Measurements from ENCODE around the gene PLIN5.

PLIN5 gene

GRCh38 chr19:4496304-4496703 lies 38.7 kb downstream of the PLIN5 start:
- Histone ChIP-seq H3K79me2 (ENCODE audit: low read length) (no peaks in the 10 kb centered on the region), H3K4me1 (ENCODE audit: low read length) (no peaks in the 10 kb centered on the region), H3F3A (ENCODE audit: insufficient read depth, low read length) (no peaks in the 10 kb centered on the region), H3K9me2 (replicated peaks; ENCODE audit: insufficient read depth, low read length) (no peaks in the 10 kb centered on the region), H3K4me2 (ENCODE audit: low read depth, low read length) (no peak overlapping the region), H3K4me3 (ENCODE audit: low read length) (no peak overlapping the region), H3K27me3 (replicated peaks; ENCODE audit: insufficient read depth, low read length) (no peaks in the 10 kb centered on the region), H4K20me1 (ENCODE audit: insufficient read depth, low read length) (no peaks in the 10 kb centered on the region), H3K9me3 (replicated peaks; ENCODE audit: insufficient read depth, low read length) (no peaks in the 10 kb centered on the region), H3K27ac (ENCODE audit: low read length) (no peak overlapping the region), H3K36me3 (replicated peaks; ENCODE audit: insufficient read depth, low read length) (no peaks in the 10 kb centered on the region), H3K9ac (ENCODE audit: low read length) (no peak overlapping the region), H2AFZ (ENCODE audit: low read length) (no peak overlapping the region)
- no peak for DNase-seq
- no peak for TF ChIP-seq CTCF (IDR thresholded peaks at IDR 0.05; ENCODE audit: low read length)
- TF ChIP-seq EZH2 (optimal IDR thresholded peaks at IDR 0.05; ENCODE audit: low read depth, low read length) = no peak
- TF ChIP-seq EZH2phosphoT487 (IDR thresholded peaks at IDR 0.05; ENCODE audit: low read length) = no peak

- H3K4me3 ChIP-seq (ENCODE audit: low read length) = no peak overlapping the region
- no peaks in the 10 kb centered on the region for H3K9me3 ChIP-seq (replicated peaks; ENCODE audit: insufficient read depth, low read length)
- TF ChIP-seq EZH2 (optimal IDR thresholded peaks at IDR 0.05; ENCODE audit: low read depth, low read length) (no peak), CTCF (IDR thresholded peaks at IDR 0.05; ENCODE audit: low read length) (no peak), EZH2phosphoT487 (IDR thresholded peaks at IDR 0.05; ENCODE audit: low read length) (no peak)
- no peaks in the 10 kb centered on the region for H3K79me2 ChIP-seq (ENCODE audit: low read length)
- no peak for DNase-seq
- no peak overlapping the region for H3K27ac ChIP-seq (ENCODE audit: low read length)
- no peak overlapping the region for H2AFZ ChIP-seq (ENCODE audit: low read length)
- no peaks in the 10 kb centered on the region for H3F3A ChIP-seq (ENCODE audit: insufficient read depth, low read length)
- no peaks in the 10 kb centered on the region for H3K9me2 ChIP-seq (replicated peaks; ENCODE audit: insufficient read depth, low read length)
- H3K4me1 ChIP-seq (ENCODE audit: low read length) = no peaks in the 10 kb centered on the region
- H3K36me3 ChIP-seq (replicated peaks; ENCODE audit: insufficient read depth, low read length) = no peaks in the 10 kb centered on the region
- H4K20me1 ChIP-seq (ENCODE audit: insufficient read depth, low read length) = no peaks in the 10 kb centered on the region
- no peaks in the 10 kb centered on the region for H3K27me3 ChIP-seq (replicated peaks; ENCODE audit: insufficient read depth, low read length)
- no peak overlapping the region for H3K4me2 ChIP-seq (ENCODE audit: low read depth, low read length)
- no peak overlapping the region for H3K9ac ChIP-seq (ENCODE audit: low read length)
These were observed 39.6 kb downstream of the PLIN5 start for GRCh38 chr19:4495471-4495870.

- Histone ChIP-seq H3K4me1 (ENCODE audit: low read length) (no peaks in the 10 kb centered on the region), H3K9me2 (replicated peaks; ENCODE audit: insufficient read depth, low read length) (no peaks in the 10 kb centered on the region), H3K4me2 (ENCODE audit: low read depth, low read length) (no peak overlapping the region), H3K27ac (ENCODE audit: low read length) (no peak overlapping the region), H3K79me2 (ENCODE audit: low read length) (no peaks in the 10 kb centered on the region), H3K27me3 (replicated peaks; ENCODE audit: insufficient read depth, low read length) (no peaks in the 10 kb centered on the region), H2AFZ (ENCODE audit: low read length) (no peak overlapping the region), H3K4me3 (ENCODE audit: low read length) (no peak overlapping the region), H3K36me3 (replicated peaks; ENCODE audit: insufficient read depth, low read length) (no peaks in the 10 kb centered on the region), H3K9ac (ENCODE audit: low read length) (no peak overlapping the region), H3F3A (ENCODE audit: insufficient read depth, low read length) (no peaks in the 10 kb centered on the region), H3K9me3 (replicated peaks; ENCODE audit: insufficient read depth, low read length) (no peaks in the 10 kb centered on the region), H4K20me1 (ENCODE audit: insufficient read depth, low read length) (no peaks in the 10 kb centered on the region)
- no peak for DNase-seq
- TF ChIP-seq EZH2 (optimal IDR thresholded peaks at IDR 0.05; ENCODE audit: low read depth, low read length) (no peak), CTCF (IDR thresholded peaks at IDR 0.05; ENCODE audit: low read length) (no peak), EZH2phosphoT487 (IDR thresholded peaks at IDR 0.05; ENCODE audit: low read length) (no peak)
These were observed 40.3 kb downstream of the PLIN5 start for GRCh38 chr19:4494691-4495064.
